Activated CD8-positive, alpha-beta T cell treated with anti-CD3 and anti-CD28 coated beads for 36 hours (primary cell): ENCODE data around the gene FILIP1L. TPM values are rescaled to one million over a fixed set of nuclear protein-coding genes. Genes with fewer than 3 reads are reported as not detected.

Experiments used
- ATAC-seq: fragments of 200-7000 bp; cut with Tn5 transposase; one replicate; pipeline ENCODE4 v1.10.0; 2021; ENCODE audit warnings: mild to moderate bottlenecking, moderate library complexity
- CTCF ChIA-PET: fragments of 350-600 bp; sonication (Branson Sonifier 250); formaldehyde crosslinking; loops from one replicate; lab custom pipeline; 2021; ENCODE audit warnings: antibody characterized with exemption; lab: Charles Lee
- POLR2A ChIA-PET: fragments of 350-600 bp; sonication (Branson Sonifier 250); formaldehyde crosslinking; loops from one replicate; lab custom pipeline; 2021; ENCODE audit warnings: antibody characterized with exemption; lab: Charles Lee
- DNase-seq: peaks from one replicate; pipeline ENCODE4 v3.0.0-alpha.2; 2020
- H3K27ac Mint-ChIP-seq: one replicate; pipeline ENCODE4 v1.8.0; 2021; ENCODE audit warnings: mild to moderate bottlenecking, mixed read lengths
- H3K27me3 Mint-ChIP-seq: one replicate; pipeline ENCODE4 v1.8.0; 2021; ENCODE audit warnings: mixed read lengths
- H3K36me3 Mint-ChIP-seq: one replicate; pipeline ENCODE4 v1.8.0; 2021; ENCODE audit warnings: low read depth, mixed read lengths
- H3K4me1 Mint-ChIP-seq: one replicate; pipeline ENCODE4 v1.8.0; 2021; ENCODE audit warnings: low read depth, mixed read lengths
- H3K4me3 Mint-ChIP-seq: one replicate; pipeline ENCODE4 v1.8.0; 2021; ENCODE audit warnings: mild to moderate bottlenecking, moderate library complexity, mixed read lengths
- H3K9me3 Mint-ChIP-seq: one replicate; pipeline ENCODE4 v1.8.0; 2021; ENCODE audit warnings: mixed read lengths
- intact Hi-C: fragments of 100-400 bp; cut with micrococcal nuclease; formaldehyde crosslinking; loops from one replicate; pipeline ENCODE4 v1.10.0; 2022
- total RNA-seq, 2 experiments: library from RNA; stranded (reverse); gene quantifications; one replicate each; pipeline ENCODE4 v1.2.3, GENCODE V29; 2021
- TF ChIP-seq, protein P1 (sequence below): fragments of 200-600 bp; IDR thresholded peaks from one replicate; pipeline ENCODE4 v1.8.0; 2022; ENCODE audit warnings: antibody characterized with exemption, mild to moderate bottlenecking

The FILIP1L gene
- total RNA-seq, 2 experiments from 2014 or later = 0.11 to 0.13 TPM

DNA sequence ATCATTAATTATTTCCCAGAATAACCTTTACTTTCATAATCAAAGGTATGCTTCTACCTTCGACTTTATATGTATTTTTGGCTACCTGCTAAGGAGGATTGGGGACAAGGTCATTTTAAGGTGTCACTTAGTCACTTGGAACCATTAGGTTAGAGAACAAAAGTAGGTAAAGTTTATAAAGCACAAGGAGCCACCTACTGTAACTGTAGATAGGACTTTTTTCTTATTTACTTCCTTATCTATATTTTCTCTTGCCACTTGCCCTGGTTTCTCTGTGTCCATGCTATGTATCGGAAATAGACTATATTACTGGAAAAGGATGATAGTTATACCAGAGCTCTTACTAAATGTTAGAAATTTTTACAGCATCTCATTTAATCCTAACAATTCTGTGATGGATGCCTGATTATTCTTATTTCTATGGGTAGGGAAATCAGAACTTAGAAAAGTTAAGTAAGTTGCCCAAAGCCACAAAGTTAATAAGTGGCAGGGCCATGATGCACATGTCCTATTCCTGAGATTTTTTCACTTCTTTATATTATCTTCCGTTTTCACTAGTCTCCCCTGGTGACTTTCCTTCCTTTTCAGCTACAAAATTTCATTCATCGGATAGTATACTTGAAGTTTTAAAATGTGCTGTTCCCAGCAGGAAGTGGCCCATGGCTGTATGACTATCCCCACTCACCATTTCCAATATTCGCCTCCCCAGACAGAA, 164.2 kb downstream of the FILIP1L start:
- H3K36me3 Mint-ChIP-seq = no peaks in the 10 kb centered on the region
- no peaks in the 10 kb centered on the region for H3K9me3 Mint-ChIP-seq
- CTCF ChIA-PET = no interaction called here
- DNase-seq = no peak
- no peak for ATAC-seq
- POLR2A ChIA-PET = no interaction called here
- H3K4me1 Mint-ChIP-seq = peaks cover 2% of the 10 kb centered on the region
- TF ChIP-seq, protein P1, sequence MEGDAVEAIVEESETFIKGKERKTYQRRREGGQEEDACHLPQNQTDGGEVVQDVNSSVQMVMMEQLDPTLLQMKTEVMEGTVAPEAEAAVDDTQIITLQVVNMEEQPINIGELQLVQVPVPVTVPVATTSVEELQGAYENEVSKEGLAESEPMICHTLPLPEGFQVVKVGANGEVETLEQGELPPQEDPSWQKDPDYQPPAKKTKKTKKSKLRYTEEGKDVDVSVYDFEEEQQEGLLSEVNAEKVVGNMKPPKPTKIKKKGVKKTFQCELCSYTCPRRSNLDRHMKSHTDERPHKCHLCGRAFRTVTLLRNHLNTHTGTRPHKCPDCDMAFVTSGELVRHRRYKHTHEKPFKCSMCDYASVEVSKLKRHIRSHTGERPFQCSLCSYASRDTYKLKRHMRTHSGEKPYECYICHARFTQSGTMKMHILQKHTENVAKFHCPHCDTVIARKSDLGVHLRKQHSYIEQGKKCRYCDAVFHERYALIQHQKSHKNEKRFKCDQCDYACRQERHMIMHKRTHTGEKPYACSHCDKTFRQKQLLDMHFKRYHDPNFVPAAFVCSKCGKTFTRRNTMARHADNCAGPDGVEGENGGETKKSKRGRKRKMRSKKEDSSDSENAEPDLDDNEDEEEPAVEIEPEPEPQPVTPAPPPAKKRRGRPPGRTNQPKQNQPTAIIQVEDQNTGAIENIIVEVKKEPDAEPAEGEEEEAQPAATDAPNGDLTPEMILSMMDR = no peak
- intact Hi-C loops = no loop called here
- no peak overlapping the region for H3K4me3 Mint-ChIP-seq
- no peak overlapping the region for H3K27ac Mint-ChIP-seq
- H3K27me3 Mint-ChIP-seq = no peaks in the 10 kb centered on the region

DNA sequence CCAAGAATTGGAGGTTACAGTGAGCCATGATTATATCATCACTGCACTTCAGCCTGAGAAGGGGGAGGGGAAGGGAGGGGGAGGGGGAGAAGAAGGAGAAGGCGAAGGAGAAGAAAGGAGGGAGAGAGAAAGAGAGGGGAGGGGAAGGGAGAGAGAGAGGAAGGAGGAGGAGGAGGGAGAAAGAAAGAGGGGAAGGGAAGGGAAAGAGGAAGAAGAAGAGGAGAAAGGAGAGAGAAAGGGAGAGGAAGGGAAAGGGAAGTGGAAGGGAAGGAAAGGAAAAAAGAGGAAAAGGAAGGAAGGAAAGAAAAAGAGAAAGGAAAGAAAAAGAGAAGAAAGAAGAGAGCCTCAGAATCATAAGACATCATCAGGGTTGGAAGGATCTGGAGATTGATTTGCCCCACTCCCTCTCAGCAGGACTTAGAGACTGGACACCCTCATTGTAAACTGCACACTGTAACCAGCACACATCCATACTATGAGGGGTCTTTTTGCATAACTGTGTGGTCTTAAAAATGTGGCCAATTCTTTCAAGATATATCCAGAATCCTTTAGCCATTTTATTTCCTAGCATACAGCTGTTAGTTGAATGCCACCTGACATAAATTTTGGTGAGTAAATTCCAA, 165.7 kb downstream of the FILIP1L start:
- Mint-ChIP-seq H3K9me3 (no peaks in the 10 kb centered on the region), H3K27me3 (no peaks in the 10 kb centered on the region), H3K27ac (no peak overlapping the region), H3K4me1 (peaks cover 2% of the 10 kb centered on the region), H3K4me3 (no peak overlapping the region), H3K36me3 (no peaks in the 10 kb centered on the region)
- POLR2A ChIA-PET = no interaction called here
- ATAC-seq (no peak), DNase-seq (no peak)
- CTCF ChIA-PET = no interaction called here
- TF ChIP-seq, protein P1 = no peak
- intact Hi-C loops = no loop called here

DNA sequence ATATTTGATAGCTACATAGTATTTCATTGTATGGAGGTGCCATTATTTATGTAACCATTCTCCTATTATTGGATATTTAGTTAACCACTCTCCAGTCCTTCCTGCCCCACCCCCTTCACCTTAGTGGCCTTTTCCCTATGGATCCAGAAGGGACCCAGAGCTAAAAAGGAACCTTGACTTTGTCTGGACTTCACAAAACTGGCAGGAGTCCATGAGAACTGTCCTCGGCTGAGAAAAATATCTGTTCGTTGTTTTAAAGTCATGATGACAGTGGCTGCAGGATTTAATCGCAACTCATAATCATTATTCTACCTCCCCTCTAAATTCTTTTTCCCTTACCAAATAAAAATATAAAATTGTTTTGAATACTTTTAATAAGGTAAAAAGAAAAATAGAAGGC, 166.9 kb downstream of the FILIP1L start:
- intact Hi-C loops = no loop called here
- CTCF ChIA-PET = no interaction called here
- ATAC-seq = no peak

DNA sequence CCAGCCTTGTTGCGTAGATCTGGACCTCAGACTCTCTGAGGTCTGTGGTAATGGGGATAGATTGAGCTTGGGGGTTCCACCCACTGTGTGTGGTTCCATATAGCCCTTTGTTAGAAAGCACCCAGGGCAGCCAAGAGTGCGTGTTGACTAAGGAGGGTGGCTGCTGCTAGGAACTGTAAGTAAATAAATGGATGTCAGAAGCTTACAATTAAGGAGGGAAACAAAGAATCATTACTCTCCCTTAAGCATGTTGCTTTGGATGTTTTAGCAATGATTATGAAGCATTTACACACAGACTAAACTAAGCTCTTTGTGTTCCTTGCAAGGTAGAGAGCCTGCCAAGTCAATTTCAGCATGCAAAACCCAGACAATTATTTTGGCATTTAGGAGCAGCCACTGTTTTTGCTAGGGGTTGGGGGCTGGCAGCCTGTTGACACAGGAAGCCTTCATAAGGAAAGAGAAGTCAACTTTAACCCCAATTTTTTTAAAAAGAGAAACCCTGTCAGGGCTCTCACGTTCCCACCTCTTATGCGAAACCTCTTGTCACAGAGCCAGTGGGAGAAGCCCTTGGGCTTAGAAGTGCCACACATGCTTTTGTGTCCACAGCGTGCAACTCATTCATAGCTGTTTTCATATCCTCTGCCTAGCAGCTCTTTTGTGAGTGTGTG, 168.8 kb downstream of the FILIP1L start:
- POLR2A ChIA-PET = interaction anchor here (1.7 kb wide), 1 partner anchor 11 kb away, joined by 5 read pairs; no protein-coding TSS in a partner anchor
- Mint-ChIP-seq H3K27me3 (no peaks in the 10 kb centered on the region), H3K9me3 (no peaks in the 10 kb centered on the region), H3K4me1 (peaks cover 2% of the 10 kb centered on the region), H3K4me3 (no peak overlapping the region), H3K36me3 (no peaks in the 10 kb centered on the region), H3K27ac (no peak overlapping the region)
- CTCF ChIA-PET = interaction anchor here (0.9 to 1.6 kb wide), 2 partner anchors 129 to 181 kb away, joined by 3 to 4 read pairs; no protein-coding TSS in a partner anchor
- TF ChIP-seq, protein P1 = no peak
- DNase-seq = no peak
- ATAC-seq = no peak
- intact Hi-C loops = no loop called here

More for the DNA sequence above, 166.9 kb downstream of the FILIP1L start:
- DNase-seq = no peak
- Mint-ChIP-seq H3K4me1 (peaks cover 2% of the 10 kb centered on the region), H3K36me3 (no peaks in the 10 kb centered on the region), H3K4me3 (no peak overlapping the region), H3K9me3 (no peaks in the 10 kb centered on the region), H3K27me3 (no peaks in the 10 kb centered on the region), H3K27ac (no peak overlapping the region)
- POLR2A ChIA-PET = no interaction called here
- TF ChIP-seq, protein P1 = no peak
